Kidney epithelial cell (primary cell): ENCODE data around the gene TRMT112. TPM values are rescaled to one million over a fixed set of nuclear protein-coding genes. Genes with fewer than 3 reads are reported as not detected.

ENCODE experiments used
- DNase-seq: peaks from one replicate; pipeline ENCODE4 v3.0.0-alpha.2; 2010; ENCODE audit warnings: low read depth
- H3K27me3 ChIP-seq: 2 replicates; pipeline ENCODE4 v1.6.0; 2011; ENCODE audit warnings: low read length; ENCODE audit not compliant: control insufficient read depth, insufficient read depth
- H3K36me3 ChIP-seq: 2 replicates; pipeline ENCODE4 v1.5.1; 2011; ENCODE audit warnings: low read length; ENCODE audit not compliant: control insufficient read depth, insufficient read depth
- H3K4me3 ChIP-seq: 2 replicates; pipeline ENCODE4 v1.5.1; 2011; ENCODE audit warnings: low read depth, mild to moderate bottlenecking, control low read depth, low read length
- CTCF ChIP-seq: IDR thresholded peaks from 2 replicates; pipeline ENCODE4 v1.5.1; 2011; ENCODE audit warnings: mild to moderate bottlenecking, moderate library complexity, low read length, control low read depth, inconsistent platforms; ENCODE audit not compliant: insufficient read depth, poor library complexity, severe bottlenecking
- total RNA-seq: library from RNA; depleted of rRNA; stranded (reverse); fragments of >200 nt; gene quantifications from 2 replicates; pipeline ENCODE4 v1.2.3, GENCODE V29; 2015

The TRMT112 gene
- total RNA-seq, 1 donor from 2014 or later = 366 TPM

GRCh38 chr11:64288353-64288750 lies 29.0 kb downstream of the TRMT112 start:
- Histone ChIP-seq H3K4me3 (no peak overlapping the region), H3K36me3 (peaks cover 1% of the 10 kb centered on the region), H3K27me3 (peaks cover 33% of the 10 kb centered on the region)
- TF ChIP-seq CTCF = no peak
- no peak for DNase-seq

DNA sequence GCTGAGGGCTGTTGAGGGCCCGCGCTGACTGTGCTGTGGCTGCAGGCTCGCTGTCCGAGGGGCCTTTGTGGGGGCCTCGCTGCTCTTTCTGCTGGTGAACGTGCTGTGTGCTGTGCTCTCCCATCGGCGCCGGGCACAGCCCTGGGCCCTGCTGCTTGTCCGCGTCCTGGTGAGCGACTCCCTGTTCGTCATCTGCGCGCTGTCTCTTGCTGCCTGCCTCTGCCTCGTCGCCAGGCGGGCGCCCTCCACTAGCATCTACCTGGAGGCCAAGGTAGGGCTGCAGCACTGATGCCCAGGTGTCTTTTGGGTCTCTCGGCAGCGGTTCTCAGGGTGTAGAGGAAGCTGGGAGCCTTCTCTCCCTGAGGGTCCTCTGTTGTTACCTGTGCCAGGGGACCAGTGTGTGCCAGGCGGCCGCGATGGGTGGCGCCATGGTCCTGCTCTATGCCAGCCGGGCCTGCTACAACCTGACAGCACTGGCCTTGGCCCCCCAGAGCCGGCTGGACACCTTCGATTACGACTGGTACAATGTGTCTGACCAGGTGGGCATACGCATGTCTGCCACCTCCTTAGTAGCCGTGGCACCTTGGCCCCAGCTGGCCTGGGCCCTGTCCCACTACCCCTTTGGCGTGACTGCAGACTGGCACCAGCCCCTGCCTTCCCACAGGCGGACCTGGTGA lies 29.5 kb downstream of the TRMT112 start:
- Histone ChIP-seq H3K27me3 (peaks cover 27% of the 10 kb centered on the region), H3K4me3 (no peak overlapping the region), H3K36me3 (peaks cover 1% of the 10 kb centered on the region)
- no peak for TF ChIP-seq CTCF
- no peak for DNase-seq

GRCh38 chr11:64286801-64287159 lies 30.6 kb downstream of the TRMT112 start:
- peaks cover 17% of the 10 kb centered on the region for H3K27me3 ChIP-seq
- no peak overlapping the region for H3K4me3 ChIP-seq
- DNase-seq = no peak
- no peak for TF ChIP-seq CTCF
- H3K36me3 ChIP-seq = peaks cover 2% of the 10 kb centered on the region

DNA sequence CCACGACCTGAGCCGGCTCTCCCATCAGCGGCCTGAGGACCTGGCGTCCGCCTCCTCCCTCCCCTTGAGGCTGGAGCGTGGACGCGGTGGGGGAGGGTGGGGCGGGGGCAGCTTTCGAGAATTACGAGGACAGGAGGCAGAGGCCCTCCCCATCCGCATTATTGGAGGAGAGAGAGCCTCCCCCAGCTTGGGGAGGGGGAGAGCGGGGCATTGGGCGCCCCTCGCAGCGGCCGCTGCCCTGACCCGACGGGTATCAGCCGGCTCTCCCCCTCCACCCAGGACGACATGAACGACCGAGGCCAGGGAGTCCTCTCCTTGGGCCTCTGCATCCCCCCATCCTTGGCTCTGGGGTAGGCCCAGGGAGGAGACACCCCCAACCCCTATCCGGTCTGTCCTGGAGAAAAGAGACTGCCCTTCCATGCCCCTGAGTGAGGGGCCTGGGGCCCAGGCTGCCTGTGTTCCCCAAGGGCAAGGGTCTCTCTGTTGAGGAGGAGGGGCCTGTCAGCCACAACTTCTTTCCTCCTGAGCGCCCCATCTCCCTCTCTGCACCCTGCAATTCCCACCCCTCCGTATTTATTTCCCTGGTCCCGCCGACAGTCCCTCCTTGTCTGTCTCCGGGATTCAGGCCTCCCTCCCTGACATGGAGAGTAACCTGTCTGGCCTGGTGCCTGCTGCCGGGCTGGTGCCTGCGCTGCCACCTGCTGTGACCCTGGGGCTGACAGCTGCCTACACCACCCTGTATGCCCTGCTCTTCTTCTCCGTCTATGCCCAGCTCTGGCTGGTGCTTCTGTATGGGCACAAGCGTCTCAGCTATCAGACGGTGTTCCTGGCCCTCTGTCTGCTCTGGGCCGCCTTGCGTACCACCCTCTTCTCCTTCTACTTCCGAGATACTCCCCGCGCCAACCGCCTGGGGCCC lies 31.2 kb downstream of the TRMT112 start:
- Histone ChIP-seq H3K36me3 (peaks cover 2% of the 10 kb centered on the region), H3K4me3 (peak overlapping the region; percentile 65), H3K27me3 (peaks cover 11% of the 10 kb centered on the region)
- TF ChIP-seq CTCF = peak; percentile 28
- no peak for DNase-seq

- TF ChIP-seq CTCF = no peak
Observed at GRCh38 chr11:64284962-64285884, 32.1 kb downstream of the TRMT112 start, which contains the start of gene GPR137. GPR137 (plus strand) TSS chr11:64285848; CDS start chr11:64286525, 677 bp downstream.

More at GRCh38 chr11:64284962-64285884, 32.1 kb downstream of the TRMT112 start, which contains the start of gene GPR137:
- no peak for DNase-seq
- Histone ChIP-seq H3K4me3 (peak within 1 kb of the TSS; percentile 65), H3K36me3 (peaks cover 2% of the 10 kb centered on the region), H3K27me3 (peaks cover 3% of the 10 kb centered on the region)
